ENCODE data around the gene SH3YL1. TPM values are rescaled to one million over a fixed set of nuclear protein-coding genes. Genes with fewer than 3 reads are reported as not detected.

SH3YL1 gene
- polyA plus RNA-seq, 1 donor = 119 TPM

DNA sequence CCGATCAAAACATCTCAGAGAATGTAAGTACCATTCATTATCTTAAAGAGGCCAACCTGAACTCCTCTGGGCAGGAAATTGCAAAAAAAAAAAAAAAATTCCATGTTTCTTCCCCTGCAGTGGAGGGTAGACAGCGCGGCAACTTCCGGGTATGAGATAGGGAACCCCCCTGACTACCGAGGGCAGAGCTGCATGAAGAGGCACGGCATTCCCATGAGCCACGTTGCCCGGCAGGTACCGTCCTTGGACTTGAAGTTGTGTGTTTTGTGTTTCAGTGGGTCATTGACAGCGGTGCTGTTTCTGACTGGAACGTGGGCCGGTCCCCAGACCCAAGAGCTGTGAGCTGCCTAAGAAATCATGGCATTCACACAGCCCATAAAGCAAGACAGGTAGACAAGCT, 8.1 kb upstream of the SH3YL1 start:
- no CpG with 5 or more reads among the region's 12 CpGs for WGBS (ENCODE audit: insufficient coverage, low lambda C conversion rate)
- Histone ChIP-seq H3K9me3 (ENCODE audit: control insufficient read depth, low read depth, low read length) (no peaks in the 10 kb centered on the region), H3K27ac (ENCODE audit: low read length) (no peak overlapping the region), H3K4me1 (ENCODE audit: control insufficient read depth, insufficient read depth, low read length) (no peaks in the 10 kb centered on the region), H3K4me3 (ENCODE audit: low read length) (no peak overlapping the region), H3K36me3 (ENCODE audit: control insufficient read depth, insufficient read depth, low read length) (peaks cover 27% of the 10 kb centered on the region), H3K27me3 (ENCODE audit: control insufficient read depth, insufficient read depth, low read length) (no peaks in the 10 kb centered on the region)
- DNase-seq = no peak

GRCh38 chr2:270861-271260, 7.0 kb upstream of the SH3YL1 start:
- peaks cover 5% of the 10 kb centered on the region for H3K4me1 ChIP-seq (ENCODE audit: control insufficient read depth, insufficient read depth, low read length)
- DNase-seq = no peak
- peaks cover 21% of the 10 kb centered on the region for H3K36me3 ChIP-seq (ENCODE audit: control insufficient read depth, insufficient read depth, low read length)
- no CpG with 5 or more reads among the region's 4 CpGs for WGBS (ENCODE audit: insufficient coverage, low lambda C conversion rate)
- no peak overlapping the region for H3K27ac ChIP-seq (ENCODE audit: low read length)
- no peaks in the 10 kb centered on the region for H3K9me3 ChIP-seq (ENCODE audit: control insufficient read depth, low read depth, low read length)
- H3K4me3 ChIP-seq (ENCODE audit: low read length) = no peak overlapping the region
- no peaks in the 10 kb centered on the region for H3K27me3 ChIP-seq (ENCODE audit: control insufficient read depth, insufficient read depth, low read length)

DNA sequence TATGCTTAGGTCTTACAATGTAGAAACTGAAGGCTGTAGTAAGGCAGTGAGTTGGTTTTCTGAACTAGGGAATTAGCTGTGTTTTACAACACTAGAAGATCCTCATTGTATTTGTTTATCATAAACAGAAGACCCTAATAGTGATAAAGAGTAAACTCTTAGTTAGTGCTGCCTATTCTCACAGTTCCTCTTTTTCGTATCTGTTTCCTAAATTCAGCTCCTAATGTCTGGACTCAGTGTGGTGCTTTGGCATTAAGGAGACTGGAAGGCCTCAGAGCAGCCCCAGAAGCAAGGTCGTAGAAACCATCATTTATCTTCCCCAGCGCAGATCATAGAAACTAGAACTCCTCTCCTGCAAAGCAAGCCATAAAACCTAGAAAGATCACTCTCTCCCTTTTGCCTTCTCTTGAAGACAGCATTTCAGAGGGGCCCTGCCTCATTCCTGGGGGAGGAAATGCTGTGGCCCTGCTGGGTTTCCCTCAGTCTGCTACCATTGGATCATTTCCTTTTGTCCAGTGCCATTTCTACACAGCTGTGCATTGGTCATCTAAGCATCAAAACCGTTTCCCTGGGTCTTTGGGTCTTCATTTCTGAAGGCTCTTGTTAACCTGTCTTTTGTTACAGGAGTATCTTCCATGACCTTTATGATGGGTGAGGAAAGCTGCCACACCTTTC, 5.7 kb upstream of the SH3YL1 start:
- Histone ChIP-seq H3K36me3 (ENCODE audit: control insufficient read depth, insufficient read depth, low read length) (peaks cover 19% of the 10 kb centered on the region), H3K27ac (ENCODE audit: low read length) (no peak overlapping the region), H3K9me3 (ENCODE audit: control insufficient read depth, low read depth, low read length) (no peaks in the 10 kb centered on the region), H3K27me3 (ENCODE audit: control insufficient read depth, insufficient read depth, low read length) (no peaks in the 10 kb centered on the region), H3K4me1 (ENCODE audit: control insufficient read depth, insufficient read depth, low read length) (peaks cover 5% of the 10 kb centered on the region), H3K4me3 (ENCODE audit: low read length) (no peak overlapping the region)
- 80% methylated on average over 1 of the region's 4 CpGs for WGBS (ENCODE audit: insufficient coverage, low lambda C conversion rate)
- no peak for DNase-seq

DNA sequence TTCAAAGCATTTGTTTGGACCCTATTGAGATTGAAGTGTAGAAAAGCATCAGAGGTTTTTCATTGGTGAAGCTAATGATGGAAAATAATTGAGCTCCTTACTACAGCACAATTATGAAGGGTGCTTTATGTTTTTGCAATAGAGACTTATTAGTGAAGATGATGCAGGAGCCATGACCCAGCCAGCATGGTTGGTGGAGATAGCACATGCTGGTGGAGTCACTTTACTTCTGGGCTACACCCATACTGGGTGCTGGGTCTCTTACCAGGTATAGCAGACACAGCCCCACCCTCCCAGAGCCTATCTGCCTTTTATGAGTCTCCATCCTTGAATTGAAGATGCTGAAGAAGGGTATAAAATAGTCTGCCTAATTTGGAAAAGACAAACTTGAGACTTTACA, 4.5 kb upstream of the SH3YL1 start:
- Histone ChIP-seq H3K4me1 (ENCODE audit: control insufficient read depth, insufficient read depth, low read length) (peaks cover 5% of the 10 kb centered on the region), H3K27me3 (ENCODE audit: control insufficient read depth, insufficient read depth, low read length) (no peaks in the 10 kb centered on the region), H3K36me3 (ENCODE audit: control insufficient read depth, insufficient read depth, low read length) (peaks cover 13% of the 10 kb centered on the region), H3K9me3 (ENCODE audit: control insufficient read depth, low read depth, low read length) (no peaks in the 10 kb centered on the region), H3K4me3 (ENCODE audit: low read length) (no peak overlapping the region), H3K27ac (ENCODE audit: low read length) (no peak overlapping the region)
- no peak for DNase-seq

DNA sequence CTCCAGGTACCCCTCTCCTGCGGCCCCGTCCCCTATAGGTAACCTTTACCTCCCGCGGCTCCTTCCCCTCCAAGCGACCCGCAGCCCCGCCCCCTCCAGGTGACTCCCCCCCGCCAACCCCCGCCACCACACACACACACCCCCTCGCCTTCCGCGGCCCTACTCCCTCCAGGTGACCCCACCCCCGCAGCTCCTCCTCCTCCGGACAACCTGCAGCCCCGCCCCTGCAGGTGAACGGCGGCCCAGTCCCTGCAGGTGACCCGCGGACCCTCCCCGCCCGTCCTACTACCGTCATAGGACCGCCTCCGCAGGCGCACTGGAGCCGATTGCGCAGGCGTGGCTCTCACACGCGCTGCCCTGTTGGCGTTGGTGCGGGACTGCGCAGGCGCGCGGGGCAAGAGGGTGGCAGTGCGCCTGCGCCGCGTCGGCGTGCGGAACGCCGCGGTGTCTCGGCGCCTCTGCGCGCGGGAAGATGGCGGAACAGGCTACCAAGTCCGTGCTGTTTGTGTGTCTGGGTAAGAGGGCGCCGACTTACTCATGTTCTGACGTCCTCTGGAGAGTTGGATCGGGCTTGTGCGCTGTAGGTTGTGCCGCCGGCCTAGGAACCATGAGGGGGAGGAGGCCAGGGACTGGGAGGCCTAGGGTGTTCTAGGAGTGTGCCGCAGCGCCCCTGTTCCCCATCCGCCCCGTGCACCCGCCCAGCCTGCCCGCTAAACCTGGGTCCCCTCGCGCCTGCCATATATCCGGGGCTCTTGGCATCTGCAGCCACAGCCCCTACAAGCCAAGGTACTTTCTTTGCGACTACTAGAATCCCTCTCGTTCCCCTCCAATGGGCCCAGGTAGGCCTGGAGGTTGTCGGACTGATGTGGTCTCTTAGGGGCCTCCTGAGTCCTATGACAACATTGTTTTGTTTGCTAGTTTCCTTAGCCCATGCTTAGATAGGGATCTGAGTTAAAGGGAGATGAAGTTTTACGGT, 949 bp upstream of the SH3YL1 start, which contains the start of gene ACP1:
Gene ACP1, plus strand, starts transcription at position 455 of the 976 bp plus-strand sequence. Its CDS starts 18 bp downstream, at position 473.
- Histone ChIP-seq H3K27me3 (ENCODE audit: control insufficient read depth, insufficient read depth, low read length) (no peaks in the 10 kb centered on the region), H3K4me1 (ENCODE audit: control insufficient read depth, insufficient read depth, low read length) (peaks cover 21% of the 10 kb centered on the region), H3K36me3 (ENCODE audit: control insufficient read depth, insufficient read depth, low read length) (no peaks in the 10 kb centered on the region), H3K4me3 (ENCODE audit: low read length) (peak within 1 kb of the TSS; percentile 85), H3K27ac (ENCODE audit: low read length) (peak within 1 kb of the TSS; percentile 96), H3K9me3 (ENCODE audit: control insufficient read depth, low read depth, low read length) (no peaks in the 10 kb centered on the region)
- DNase-seq = peak; percentile 99
- WGBS (ENCODE audit: insufficient coverage, low lambda C conversion rate) = no CpG with 5 or more reads among the region's 73 CpGs

GRCh38 chr2:263022-263738, 652 bp downstream of the SH3YL1 start:
- Histone ChIP-seq H3K36me3 (ENCODE audit: control insufficient read depth, insufficient read depth, low read length) (no peaks in the 10 kb centered on the region), H3K9me3 (ENCODE audit: control insufficient read depth, low read depth, low read length) (no peaks in the 10 kb centered on the region), H3K27ac (ENCODE audit: low read length) (peak overlapping the region; percentile 96), H3K4me3 (ENCODE audit: low read length) (peak overlapping the region; percentile 85), H3K4me1 (ENCODE audit: control insufficient read depth, insufficient read depth, low read length) (peaks cover 21% of the 10 kb centered on the region), H3K27me3 (ENCODE audit: control insufficient read depth, insufficient read depth, low read length) (no peaks in the 10 kb centered on the region)
- WGBS (ENCODE audit: insufficient coverage, low lambda C conversion rate) = no CpG with 5 or more reads among the region's 42 CpGs
- peak in 1 of 2 donors; percentile 63 for DNase-seq

- WGBS (ENCODE audit: insufficient coverage, low lambda C conversion rate) = no CpG with 5 or more reads among the region's 3 CpGs
- Histone ChIP-seq H3K4me1 (ENCODE audit: control insufficient read depth, insufficient read depth, low read length) (peaks cover 21% of the 10 kb centered on the region), H3K27ac (ENCODE audit: low read length) (no peak overlapping the region), H3K36me3 (ENCODE audit: control insufficient read depth, insufficient read depth, low read length) (no peaks in the 10 kb centered on the region), H3K27me3 (ENCODE audit: control insufficient read depth, insufficient read depth, low read length) (no peaks in the 10 kb centered on the region), H3K9me3 (ENCODE audit: control insufficient read depth, low read depth, low read length) (no peaks in the 10 kb centered on the region), H3K4me3 (ENCODE audit: low read length) (no peak overlapping the region)
- no peak for DNase-seq
These were observed 1.7 kb downstream of the SH3YL1 start for GRCh38 chr2:262117-262516.

GRCh38 chr2:260507-261161, 3.2 kb downstream of the SH3YL1 start:
- H3K27ac ChIP-seq (ENCODE audit: low read length) = peak overlapping the region; percentile 72
- WGBS (ENCODE audit: insufficient coverage, low lambda C conversion rate) = 40% methylated on average over 1 of the region's 6 CpGs
- H3K4me1 ChIP-seq (ENCODE audit: control insufficient read depth, insufficient read depth, low read length) = peaks cover 15% of the 10 kb centered on the region
- no peaks in the 10 kb centered on the region for H3K27me3 ChIP-seq (ENCODE audit: control insufficient read depth, insufficient read depth, low read length)
- no peaks in the 10 kb centered on the region for H3K36me3 ChIP-seq (ENCODE audit: control insufficient read depth, insufficient read depth, low read length)
- H3K9me3 ChIP-seq (ENCODE audit: control insufficient read depth, low read depth, low read length) = no peaks in the 10 kb centered on the region
- H3K4me3 ChIP-seq (ENCODE audit: low read length) = no peak overlapping the region
- DNase-seq = peak; percentile 83 to 86

- Histone ChIP-seq H3K27me3 (ENCODE audit: control insufficient read depth, insufficient read depth, low read length) (no peaks in the 10 kb centered on the region), H3K36me3 (ENCODE audit: control insufficient read depth, insufficient read depth, low read length) (no peaks in the 10 kb centered on the region), H3K27ac (ENCODE audit: low read length) (peak overlapping the region; percentile 40), H3K4me3 (ENCODE audit: low read length) (no peak overlapping the region), H3K9me3 (ENCODE audit: control insufficient read depth, low read depth, low read length) (no peaks in the 10 kb centered on the region), H3K4me1 (ENCODE audit: control insufficient read depth, insufficient read depth, low read length) (peaks cover 15% of the 10 kb centered on the region)
- DNase-seq = no peak
- WGBS (ENCODE audit: insufficient coverage, low lambda C conversion rate) = no CpG with 5 or more reads among the region's 2 CpGs
These were observed 4.0 kb downstream of the SH3YL1 start for GRCh38 chr2:259789-260331.
